GM18858 (cell line): ENCODE results near the gene PGF.

ENCODE experiments used
- ATAC-seq: cut with Tn5 transposase; IDR thresholded peaks from one replicate; pipeline ENCODE4 v1.9.1; 2021; ENCODE audit not compliant: unreplicated experiment

The PGF gene

GRCh38 chr14:74959596-74960180 is 4.3 kb upstream of the PGF start:
- ATAC-seq, result no peak

- ATAC-seq, result no peak
Measured at GRCh38 chr14:74956280-74957072, 1.1 kb upstream of the PGF start.

GRCh38 chr14:74956027-74956279 is 556 bp upstream of the PGF start:
- ATAC-seq, result no peak

- ATAC-seq, result no peak
Measured at GRCh38 chr14:74954947-74955228, 509 bp downstream of the PGF start.

- no peak for ATAC-seq
Measured at GRCh38 chr14:74954232-74954946, 1.0 kb downstream of the PGF start.

GRCh38 chr14:74953686-74954085 is 1.7 kb downstream of the PGF start:
- no peak for ATAC-seq

- ATAC-seq, result no peak
Measured at GRCh38 chr14:74952697-74953484, 2.5 kb downstream of the PGF start.

- no peak for ATAC-seq
Measured at GRCh38 chr14:74952180-74952665, 3.2 kb downstream of the PGF start.

GRCh38 chr14:74951443-74952179 is 3.8 kb downstream of the PGF start:
- no peak for ATAC-seq

- ATAC-seq, result no peak
Measured at GRCh38 chr14:74950795-74951442, 4.5 kb downstream of the PGF start.

- ATAC-seq, result no peak
Measured at GRCh38 chr14:74949859-74950573, 5.4 kb downstream of the PGF start.

GRCh38 chr14:74949191-74949601 is 6.2 kb downstream of the PGF start:
- no peak for ATAC-seq

- no peak for ATAC-seq
Measured at GRCh38 chr14:74948228-74949175, 6.9 kb downstream of the PGF start.

GRCh38 chr14:74947353-74948227 is 7.8 kb downstream of the PGF start:
- ATAC-seq, result no peak

GRCh38 chr14:74946659-74947281 is 8.6 kb downstream of the PGF start:
- no peak for ATAC-seq

GRCh38 chr14:74945852-74946658 is 9.3 kb downstream of the PGF start:
- ATAC-seq, result no peak
